Activated CD4-positive, alpha-beta T cell treated with anti-CD3 and anti-CD28 coated beads, Interleukin-2, amount 50 U/mL, for 4 hours (primary cell): ENCODE measurements around the gene INSL3.

Experiments used
- DNase-seq, 2 experiments: peaks; one replicate each; pipeline ENCODE4 v3.0.0-alpha.2; 2020

Gene INSL3, protein sequence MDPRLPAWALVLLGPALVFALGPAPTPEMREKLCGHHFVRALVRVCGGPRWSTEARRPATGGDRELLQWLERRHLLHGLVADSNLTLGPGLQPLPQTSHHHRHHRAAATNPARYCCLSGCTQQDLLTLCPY

DNA sequence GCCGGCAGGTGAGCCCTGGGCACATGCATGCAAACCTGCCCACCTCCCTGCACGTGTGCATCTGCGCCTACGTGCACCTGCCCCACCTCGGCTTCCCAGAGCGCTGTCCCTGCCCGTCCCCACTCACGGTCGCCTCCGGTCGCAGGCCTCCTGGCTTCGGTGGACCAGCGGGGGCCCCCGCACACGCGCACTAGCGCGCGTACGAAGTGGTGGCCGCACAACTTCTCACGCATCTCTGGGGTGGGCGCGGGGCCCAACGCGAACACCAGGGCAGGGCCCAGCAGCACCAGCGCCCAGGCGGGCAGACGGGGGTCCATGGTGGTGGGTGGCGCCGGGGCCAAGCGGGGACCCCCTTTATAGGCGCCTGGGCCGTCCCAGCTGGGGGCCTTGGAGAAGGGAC is at the start of gene INSL3:
TSS of gene INSL3 (minus strand) at position 330 of the 400 bp plus-strand sequence. CDS start at position 317, 13 bp downstream.
- no peak for DNase-seq

DNA sequence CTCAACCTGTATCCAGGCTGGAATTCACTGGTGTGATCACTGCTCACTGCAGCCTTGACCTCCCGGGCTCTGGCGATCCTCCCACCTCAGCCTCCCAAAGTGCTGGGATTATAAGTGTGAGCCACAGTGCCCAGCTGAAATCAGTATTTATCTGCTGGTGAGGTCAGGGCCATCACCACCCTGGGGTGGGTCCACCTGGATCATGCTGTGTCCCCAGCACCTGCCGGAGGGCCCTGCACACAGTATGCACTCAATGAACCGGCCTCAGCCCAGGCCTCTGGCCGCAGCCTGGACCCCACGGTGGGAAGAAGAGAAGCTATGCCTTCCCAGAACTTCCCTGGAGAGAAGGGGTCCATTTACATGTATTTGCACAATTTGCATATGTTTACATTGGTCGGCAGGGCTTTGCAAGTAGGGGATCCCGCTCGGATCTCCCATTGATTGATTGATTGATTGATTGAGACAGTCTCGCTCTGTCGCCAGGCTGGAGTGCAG is 47.8 kb upstream of the INSL3 start:
- no peak for DNase-seq

DNA sequence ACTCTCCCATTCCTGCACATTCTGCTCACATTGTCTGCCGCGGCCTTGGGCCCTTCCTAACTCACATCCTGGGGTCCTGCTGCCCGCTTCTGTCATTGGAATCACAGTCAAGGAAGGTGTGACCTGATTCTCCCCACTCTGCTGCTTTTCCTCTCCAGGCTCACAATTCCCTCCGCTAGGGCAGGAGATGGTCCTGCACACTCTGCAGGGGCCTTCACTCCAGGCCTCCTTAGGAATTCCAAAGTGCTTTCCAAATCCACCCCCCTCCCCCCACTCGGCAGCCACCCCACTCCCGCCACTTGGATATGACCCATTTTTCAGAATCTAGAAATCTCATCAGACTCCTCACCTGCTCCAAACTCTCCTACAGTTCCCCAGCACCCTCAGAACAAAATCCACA is 47.4 kb upstream of the INSL3 start:
- DNase-seq, result no peak

GRCh38 chr19:17866964-17867486 is 45.7 kb upstream of the INSL3 start:
- DNase-seq, result no peak

GRCh38 chr19:17866312-17866963 is 45.1 kb upstream of the INSL3 start:
- no peak for DNase-seq

- DNase-seq, result no peak
Measured at GRCh38 chr19:17865364-17866311, 44.3 kb upstream of the INSL3 start.

DNA sequence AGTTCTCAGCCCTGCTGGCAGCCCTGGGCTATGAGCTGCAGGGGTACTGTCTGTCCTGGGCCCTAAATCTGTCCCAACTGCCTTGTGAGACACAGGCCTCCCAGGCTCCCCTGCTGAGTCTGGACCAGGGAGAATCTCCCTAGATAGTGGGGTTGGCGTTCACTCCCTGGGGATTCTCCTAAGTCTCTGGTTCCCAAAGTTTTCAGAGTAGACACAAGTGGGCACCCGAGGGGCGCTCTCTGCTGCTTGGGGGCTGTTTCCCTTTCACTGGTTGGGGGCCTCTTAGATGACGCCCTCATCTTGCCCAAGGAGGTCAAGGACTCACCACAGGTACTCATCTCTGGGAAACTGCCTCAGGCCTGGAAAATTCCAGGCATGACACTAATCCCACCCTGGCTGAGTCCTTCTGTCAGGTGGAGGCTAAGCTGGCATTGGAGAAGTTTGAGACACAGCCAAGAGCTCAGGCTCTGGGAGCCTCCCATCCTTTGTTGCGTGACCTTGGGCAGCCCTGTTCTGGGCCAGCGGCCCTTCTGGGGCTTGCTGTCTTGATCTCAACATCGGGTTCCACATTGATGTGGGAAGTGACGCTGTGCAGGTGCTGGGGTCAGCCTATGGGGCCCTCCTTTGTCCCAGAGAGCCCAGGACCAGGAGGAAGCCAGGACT is 42.3 kb upstream of the INSL3 start:
- DNase-seq, result no peak

DNA sequence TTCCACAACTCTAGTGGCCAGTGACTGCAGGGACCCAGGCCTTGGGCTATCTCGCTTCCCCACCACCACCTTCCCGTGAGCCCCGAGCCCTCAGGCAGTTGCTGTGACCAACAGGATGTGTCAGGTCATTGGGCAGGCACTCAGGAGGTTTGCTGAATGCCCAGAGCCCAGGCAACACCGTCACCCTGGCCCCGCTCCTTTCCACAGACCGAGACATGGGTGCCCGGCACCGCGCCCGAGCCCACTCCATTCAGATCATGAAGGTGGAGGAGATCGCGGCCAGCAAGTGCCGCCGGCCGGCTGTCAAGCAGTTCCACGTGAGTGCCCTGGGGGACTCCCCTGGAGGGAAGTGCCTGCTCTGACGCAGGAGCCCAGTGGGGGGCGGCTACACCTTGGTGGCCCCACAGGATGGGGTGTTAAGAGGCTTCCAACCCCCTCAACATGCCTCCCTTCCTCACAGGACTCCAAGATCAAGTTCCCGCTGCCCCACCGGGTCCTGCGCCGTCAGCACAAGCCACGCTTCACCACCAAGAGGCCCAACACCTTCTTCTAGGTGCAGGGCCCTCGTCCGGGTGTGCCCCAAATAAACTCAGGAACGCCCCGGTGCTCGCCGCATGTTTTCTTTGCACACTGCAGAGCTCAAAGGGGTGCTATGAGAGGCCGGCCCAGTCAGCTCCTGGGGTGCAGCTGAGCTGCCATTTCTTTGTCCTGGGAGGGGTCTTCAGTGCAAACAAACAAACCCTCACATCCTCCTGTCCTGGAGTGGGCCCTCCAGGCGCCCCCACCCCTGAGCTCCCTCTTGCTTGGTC is 41.6 kb upstream of the INSL3 start:
- no peak for DNase-seq

- DNase-seq, result no peak
Measured at GRCh38 chr19:17861542-17862402, 40.5 kb upstream of the INSL3 start.

- no peak for DNase-seq
Measured at GRCh38 chr19:17860993-17861360, 39.7 kb upstream of the INSL3 start.

DNA sequence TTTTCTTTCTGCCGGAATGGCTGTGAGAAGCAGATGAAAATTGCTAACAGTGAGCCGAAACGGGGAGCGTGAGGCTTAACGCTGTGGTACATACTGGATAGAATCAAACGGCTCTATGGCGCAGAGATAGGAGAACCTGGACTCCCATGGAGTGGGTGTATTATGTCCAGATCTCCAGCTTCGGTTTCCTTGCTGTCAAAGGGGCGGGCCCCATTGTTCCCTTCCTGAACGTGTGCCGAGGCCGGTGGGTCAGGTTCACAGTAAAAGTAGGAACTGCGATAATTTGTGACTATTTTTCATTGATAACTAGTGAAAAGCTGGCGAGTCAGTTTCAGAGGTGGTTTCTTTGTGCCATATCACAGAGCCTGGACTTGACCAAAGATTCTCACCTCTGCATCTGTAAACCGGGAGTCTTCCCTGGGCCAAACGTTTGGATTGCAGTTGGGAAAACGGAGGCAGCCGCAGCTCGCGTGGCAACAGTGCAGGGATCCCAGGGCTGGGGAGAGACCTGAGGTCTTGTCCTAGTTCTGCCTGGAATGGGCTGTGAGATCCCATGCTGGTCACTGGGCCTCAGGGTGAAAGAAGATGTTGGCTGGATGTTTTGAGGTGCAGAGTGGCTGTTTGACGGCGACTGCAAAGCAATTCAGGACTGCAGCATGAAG is 39.1 kb upstream of the INSL3 start:
- no peak for DNase-seq

GRCh38 chr19:17859533-17860330 is 38.4 kb upstream of the INSL3 start, which contains the start of gene RPL18A:
Gene RPL18A (plus strand): TSS chr19:17859910. CDS start chr19:17859957, 47 bp downstream.
- DNase-seq, result peak; percentile 98 to 99

DNA sequence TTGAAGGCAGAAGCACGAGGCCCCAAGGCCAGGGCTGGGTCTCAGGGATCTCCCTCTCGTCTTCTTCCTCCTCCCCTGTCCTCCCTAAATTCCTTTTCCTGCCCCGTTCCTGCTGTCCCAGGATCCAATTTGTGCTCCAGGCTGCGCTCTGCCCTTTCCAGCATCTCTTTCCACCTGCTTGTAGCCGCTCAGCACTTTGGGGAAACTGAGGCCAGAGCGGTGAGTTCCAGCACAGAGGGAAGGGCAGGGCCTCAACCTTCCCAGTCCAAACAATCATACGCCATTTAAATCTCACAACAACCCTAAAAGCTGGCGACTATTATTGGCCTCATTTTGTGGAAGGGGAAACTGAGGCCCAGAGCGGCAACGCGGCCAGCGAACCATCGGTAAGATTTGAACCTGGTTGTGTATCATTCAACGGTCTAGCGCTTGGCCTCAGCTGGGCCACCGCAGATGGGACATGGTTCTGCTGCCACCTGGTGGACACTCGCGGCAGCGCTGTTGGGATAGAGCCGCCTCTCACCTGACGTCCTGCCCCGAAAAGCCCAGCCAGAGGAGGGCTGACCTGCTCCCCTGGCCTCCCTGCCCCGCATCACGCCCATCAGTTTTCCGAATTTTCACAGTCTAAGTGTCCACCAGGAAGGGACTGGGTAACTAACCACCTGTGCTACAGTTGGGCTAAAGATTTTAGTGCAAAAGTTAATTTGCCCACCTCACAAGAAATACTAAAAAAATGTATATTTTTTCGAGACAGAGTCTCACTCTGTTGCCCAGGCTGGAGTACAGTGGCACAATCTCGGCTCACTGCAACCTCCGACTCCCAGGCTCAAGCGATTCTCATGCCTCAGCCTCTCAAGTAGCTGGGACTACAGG is 34.2 kb upstream of the INSL3 start:
- DNase-seq, result peak; percentile 87 to 93

- no peak for DNase-seq
Measured at GRCh38 chr19:17854061-17854460, 32.7 kb upstream of the INSL3 start.

DNA sequence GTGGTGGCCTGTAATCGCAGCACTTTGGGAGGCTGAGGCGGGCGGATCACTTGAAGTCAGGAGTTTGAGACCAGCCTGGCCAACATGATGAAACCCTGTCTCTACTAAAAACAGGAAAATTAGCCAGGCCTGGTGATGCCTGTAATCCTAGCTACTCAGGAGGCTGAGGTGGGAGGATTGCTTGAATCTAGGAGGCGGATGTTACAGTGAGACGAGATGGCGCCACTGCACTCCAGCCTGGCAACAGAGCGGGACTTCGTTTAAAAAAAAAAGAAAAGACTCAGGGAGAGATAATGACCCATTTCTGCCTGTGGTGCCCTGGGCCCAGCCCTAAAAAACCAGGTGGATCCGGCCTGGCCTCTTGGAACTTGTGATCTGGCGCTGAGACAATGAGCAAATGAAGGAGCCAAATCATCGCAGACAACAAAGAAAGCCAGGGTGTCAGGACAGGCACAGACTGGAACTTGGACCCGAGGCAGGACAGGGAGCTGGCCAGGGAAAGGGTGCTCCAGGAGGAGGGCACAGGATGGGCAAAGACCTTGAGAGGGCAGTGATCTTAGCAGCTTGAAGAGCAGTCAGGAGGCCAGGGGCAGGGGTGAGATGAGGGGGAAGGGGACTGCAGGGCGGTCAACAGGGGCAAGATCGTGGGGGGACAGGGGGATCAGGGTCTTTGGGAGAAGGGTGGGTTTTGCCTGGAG is 27.4 kb upstream of the INSL3 start:
- no peak for DNase-seq

GRCh38 chr19:17847538-17848366 is 26.4 kb upstream of the INSL3 start, which contains the start of gene JAK3:
Gene JAK3 (minus strand): TSS chr19:17847982. CDS start chr19:17844417, 3,565 bp downstream.
- DNase-seq, result peak; percentile 90 to 91

GRCh38 chr19:17846146-17846545 is 24.8 kb upstream of the INSL3 start:
- DNase-seq, result no peak
